ENCODE results near the gene PPP3CA.

The PPP3CA gene

GRCh38 chr4:101326576-101326975, 20.8 kb downstream of the PPP3CA start:
- no peak overlapping the region for H3K27ac ChIP-seq (ENCODE audit: poor library complexity, severe bottlenecking)
- TF ChIP-seq CTCF (IDR thresholded peaks at IDR 0.05; ENCODE audit: poor library complexity, severe bottlenecking): no peak
- H3K27me3 ChIP-seq (ENCODE audit: insufficient read depth, poor library complexity, severe bottlenecking): no peaks in the 10 kb centered on the region
- no peak overlapping the region for H3K4me3 ChIP-seq (ENCODE audit: severe bottlenecking)
- H3K36me3 ChIP-seq (ENCODE audit: low read depth): no peaks in the 10 kb centered on the region; the same call in 1 of the 2 replicates
- H3K4me1 ChIP-seq (ENCODE audit: insufficient read depth, poor library complexity, severe bottlenecking): peaks cover 18% of the 10 kb centered on the region
- no peak for DNase-seq (ENCODE audit: low spot score)
- ATAC-seq (ENCODE audit: low read depth): no peak
- no peaks in the 10 kb centered on the region for H3K9me3 ChIP-seq (ENCODE audit: severe bottlenecking)

GRCh38 chr4:101322743-101323142, 24.6 kb downstream of the PPP3CA start:
- no peak for DNase-seq (ENCODE audit: low spot score)
- Histone ChIP-seq H3K27me3 (ENCODE audit: insufficient read depth, poor library complexity, severe bottlenecking) (no peaks in the 10 kb centered on the region), H3K9me3 (ENCODE audit: severe bottlenecking) (no peaks in the 10 kb centered on the region), H3K4me1 (ENCODE audit: insufficient read depth, poor library complexity, severe bottlenecking) (peaks cover 5% of the 10 kb centered on the region), H3K36me3 (ENCODE audit: low read depth) (no peaks in the 10 kb centered on the region), H3K4me3 (ENCODE audit: severe bottlenecking) (no peak overlapping the region), H3K27ac (ENCODE audit: poor library complexity, severe bottlenecking) (no peak overlapping the region)
- no peak for ATAC-seq (ENCODE audit: low read depth)
- TF ChIP-seq CTCF (IDR thresholded peaks at IDR 0.05; ENCODE audit: poor library complexity, severe bottlenecking): no peak

DNA sequence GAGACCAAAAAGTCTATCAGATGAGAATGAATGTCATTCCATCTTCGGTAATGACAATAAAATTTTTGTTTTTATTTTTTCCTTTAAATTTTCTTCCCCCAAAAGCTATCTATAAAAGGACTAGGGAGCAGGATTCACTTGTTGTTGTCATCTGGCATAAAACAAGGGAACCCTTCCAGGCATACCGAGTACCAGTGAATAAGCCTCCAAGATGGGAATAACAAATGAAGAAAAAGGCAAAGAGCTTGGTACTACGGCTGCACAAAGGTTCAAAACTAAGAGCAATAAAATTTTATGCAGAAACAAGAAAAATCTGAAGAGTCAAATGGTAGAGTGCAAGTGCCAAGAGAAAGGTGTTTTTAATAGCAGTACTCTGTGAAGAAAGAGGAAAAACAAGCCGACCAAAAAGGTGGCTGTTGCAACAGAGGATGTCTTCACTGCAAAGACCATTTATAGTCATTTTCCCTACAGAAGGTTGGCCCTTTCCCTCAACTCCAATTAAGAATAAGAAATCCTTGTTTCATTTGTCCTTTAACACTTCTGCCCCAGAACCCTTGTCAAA, 25.8 kb downstream of the PPP3CA start:
- no peak for TF ChIP-seq CTCF (IDR thresholded peaks at IDR 0.05; ENCODE audit: poor library complexity, severe bottlenecking)
- DNase-seq (ENCODE audit: low spot score) (no peak), ATAC-seq (ENCODE audit: low read depth) (no peak)
- H3K27ac ChIP-seq (ENCODE audit: poor library complexity, severe bottlenecking): no peak overlapping the region
- H3K27me3 ChIP-seq (ENCODE audit: insufficient read depth, poor library complexity, severe bottlenecking): no peaks in the 10 kb centered on the region
- H3K4me1 ChIP-seq (ENCODE audit: insufficient read depth, poor library complexity, severe bottlenecking): peaks cover 5% of the 10 kb centered on the region
- H3K36me3 ChIP-seq (ENCODE audit: low read depth): no peaks in the 10 kb centered on the region
- no peaks in the 10 kb centered on the region for H3K9me3 ChIP-seq (ENCODE audit: severe bottlenecking)
- H3K4me3 ChIP-seq (ENCODE audit: severe bottlenecking): no peak overlapping the region

- Histone ChIP-seq H3K27ac (ENCODE audit: poor library complexity, severe bottlenecking) (no peak overlapping the region), H3K4me3 (ENCODE audit: severe bottlenecking) (no peak overlapping the region), H3K9me3 (ENCODE audit: severe bottlenecking) (no peaks in the 10 kb centered on the region), H3K36me3 (ENCODE audit: low read depth) (no peaks in the 10 kb centered on the region), H3K4me1 (ENCODE audit: insufficient read depth, poor library complexity, severe bottlenecking) (no peaks in the 10 kb centered on the region), H3K27me3 (ENCODE audit: insufficient read depth, poor library complexity, severe bottlenecking) (no peaks in the 10 kb centered on the region)
- no peak for DNase-seq (ENCODE audit: low spot score)
- TF ChIP-seq CTCF (IDR thresholded peaks at IDR 0.05; ENCODE audit: poor library complexity, severe bottlenecking): no peak
- ATAC-seq (ENCODE audit: low read depth): no peak
These were observed 31.5 kb downstream of the PPP3CA start for GRCh38 chr4:101315786-101316185.

DNA sequence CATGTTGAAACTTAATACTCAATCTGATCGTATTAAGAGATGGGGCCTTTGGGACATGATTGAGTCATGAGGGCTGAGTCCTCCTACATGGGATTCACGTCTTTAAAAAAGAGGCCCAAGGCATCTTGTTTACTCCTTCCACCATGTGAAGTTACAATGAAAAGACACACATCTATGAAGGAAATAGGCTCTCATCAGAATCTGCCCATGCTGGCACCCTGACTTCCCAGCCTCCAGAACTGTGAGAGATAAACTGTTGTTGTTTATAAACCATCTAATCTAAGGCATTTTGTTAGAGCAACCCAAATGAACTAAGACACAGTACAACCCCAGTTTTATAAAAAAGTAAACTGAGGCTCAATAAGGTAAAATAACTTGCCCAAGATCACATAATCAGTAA, 32.3 kb downstream of the PPP3CA start:
- Histone ChIP-seq H3K4me1 (ENCODE audit: insufficient read depth, poor library complexity, severe bottlenecking) (no peaks in the 10 kb centered on the region), H3K27me3 (ENCODE audit: insufficient read depth, poor library complexity, severe bottlenecking) (no peaks in the 10 kb centered on the region)
- no peak for TF ChIP-seq CTCF (IDR thresholded peaks at IDR 0.05; ENCODE audit: poor library complexity, severe bottlenecking)

More for the DNA sequence above, 32.3 kb downstream of the PPP3CA start:
- Histone ChIP-seq H3K27ac (ENCODE audit: poor library complexity, severe bottlenecking) (no peak overlapping the region), H3K4me3 (ENCODE audit: severe bottlenecking) (no peak overlapping the region), H3K9me3 (ENCODE audit: severe bottlenecking) (no peaks in the 10 kb centered on the region), H3K36me3 (ENCODE audit: low read depth) (no peaks in the 10 kb centered on the region)
- ATAC-seq (ENCODE audit: low read depth) (no peak), DNase-seq (ENCODE audit: low spot score) (no peak)

Measured in RWPE2 (cell line).